ENCODE results near the gene TDP2.
"Not testable (repeated sequence)": the region's sequence is repeated elsewhere in the genome, so short reads cannot be mapped to it uniquely, and the experiment has no call there.

TDP2 gene, protein sequence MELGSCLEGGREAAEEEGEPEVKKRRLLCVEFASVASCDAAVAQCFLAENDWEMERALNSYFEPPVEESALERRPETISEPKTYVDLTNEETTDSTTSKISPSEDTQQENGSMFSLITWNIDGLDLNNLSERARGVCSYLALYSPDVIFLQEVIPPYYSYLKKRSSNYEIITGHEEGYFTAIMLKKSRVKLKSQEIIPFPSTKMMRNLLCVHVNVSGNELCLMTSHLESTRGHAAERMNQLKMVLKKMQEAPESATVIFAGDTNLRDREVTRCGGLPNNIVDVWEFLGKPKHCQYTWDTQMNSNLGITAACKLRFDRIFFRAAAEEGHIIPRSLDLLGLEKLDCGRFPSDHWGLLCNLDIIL

DNA sequence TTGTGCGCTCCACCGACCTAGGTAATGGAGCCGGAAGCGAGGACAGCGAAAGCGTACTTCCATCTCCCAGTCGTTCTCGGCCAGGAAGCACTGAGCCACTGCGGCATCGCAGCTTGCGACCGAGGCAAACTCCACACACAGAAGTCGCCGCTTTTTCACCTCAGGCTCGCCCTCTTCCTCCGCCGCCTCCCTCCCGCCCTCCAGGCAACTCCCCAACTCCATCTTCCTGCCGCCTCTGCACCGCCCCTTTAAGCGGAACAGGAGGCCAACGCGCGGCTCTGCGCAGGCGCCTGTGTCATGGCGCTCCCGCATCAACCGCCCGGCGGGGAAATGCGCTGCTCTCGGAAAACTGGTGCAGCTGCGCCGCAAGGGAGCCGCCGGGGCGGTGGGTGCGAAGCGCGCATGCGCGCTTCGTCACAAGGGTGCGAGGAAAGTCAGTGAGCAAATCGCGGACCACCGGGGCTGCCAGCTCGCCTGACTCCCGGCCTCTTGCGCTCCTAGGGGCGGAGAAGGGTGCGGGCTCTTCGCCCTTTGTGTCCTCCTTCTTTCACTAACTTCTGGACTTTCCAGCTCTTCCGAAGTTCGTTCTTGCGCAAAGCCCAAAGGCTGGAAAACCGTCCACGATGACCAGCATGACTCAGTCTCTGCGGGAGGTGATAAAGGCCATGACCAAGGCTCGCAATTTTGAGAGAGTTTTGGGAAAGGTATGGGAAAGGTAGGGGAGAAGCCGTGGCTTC is at the start of gene TDP2, which contains the start of gene ACOT13:
TDP2 (minus strand) TSS at position 259 of the 737 bp plus-strand sequence; CDS start at position 222, 37 bp downstream.
ACOT13 (plus strand) TSS at position 437 of the 737 bp plus-strand sequence; CDS start at position 624, 187 bp downstream.
- DNase-seq: peak; percentile 92

DNA sequence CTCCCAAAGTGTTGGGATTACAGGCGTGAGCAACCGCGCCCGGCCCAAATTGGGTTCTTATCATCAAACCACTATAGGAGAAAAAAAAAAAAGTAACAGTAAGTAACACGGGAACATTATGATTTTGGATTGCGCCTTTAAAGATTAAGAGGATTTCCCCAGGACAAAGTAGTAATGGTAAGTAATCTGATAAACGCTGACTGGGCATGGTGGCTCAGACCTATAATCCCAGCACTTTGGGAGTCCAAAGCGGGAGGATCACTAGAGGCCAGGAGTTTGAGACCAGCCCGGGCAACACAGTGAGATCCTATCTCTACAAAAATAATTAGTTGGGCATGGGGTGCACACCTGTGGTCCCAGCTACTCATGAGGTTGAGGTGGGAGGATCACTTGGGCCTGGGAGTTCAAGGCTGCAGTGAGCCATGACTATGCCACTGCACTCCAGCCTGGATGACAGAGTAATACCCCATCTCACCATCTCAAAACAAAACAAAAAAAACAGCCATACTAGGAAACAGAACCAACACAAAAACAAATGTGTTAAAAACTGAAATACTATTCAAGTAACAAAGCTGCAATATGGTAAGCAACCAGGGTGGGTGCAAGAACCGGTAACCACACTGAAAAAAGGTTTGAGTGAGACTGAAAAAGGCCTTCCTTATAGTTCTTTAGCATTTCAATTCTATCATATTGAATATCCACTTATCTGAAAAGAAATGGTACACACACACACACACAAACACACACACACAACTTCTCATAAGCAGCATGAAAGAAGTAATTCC is 44.0 kb upstream of the TDP2 start:
- DNase-seq: no peak

- DNase-seq: no peak
These were observed 42.5 kb upstream of the TDP2 start for GRCh38 chr6:24709014-24709711.

DNA sequence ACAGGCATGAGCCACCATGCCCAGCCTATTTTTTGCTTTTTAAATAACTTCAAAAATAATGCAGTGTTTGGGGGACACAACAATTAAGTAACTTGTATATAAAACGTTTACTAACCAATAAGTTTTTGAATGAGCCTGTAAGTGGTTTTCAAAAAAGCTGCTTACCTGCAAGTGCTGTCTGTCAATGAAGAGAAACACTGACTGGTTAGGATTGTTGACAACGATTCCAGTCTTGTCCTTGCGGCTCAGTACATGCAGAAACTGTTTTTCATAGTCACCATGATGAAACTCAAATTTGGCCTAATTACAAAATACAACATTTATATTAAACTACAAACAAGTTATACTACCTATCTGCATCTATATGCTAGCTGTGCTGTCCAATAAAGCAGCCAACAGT is 41.9 kb upstream of the TDP2 start:
- no peak for DNase-seq

GRCh38 chr6:24704468-24704867 is 37.8 kb upstream of the TDP2 start:
- no peak for DNase-seq

- DNase-seq: no peak
These were observed 36.1 kb upstream of the TDP2 start for GRCh38 chr6:24702720-24703282.

DNA sequence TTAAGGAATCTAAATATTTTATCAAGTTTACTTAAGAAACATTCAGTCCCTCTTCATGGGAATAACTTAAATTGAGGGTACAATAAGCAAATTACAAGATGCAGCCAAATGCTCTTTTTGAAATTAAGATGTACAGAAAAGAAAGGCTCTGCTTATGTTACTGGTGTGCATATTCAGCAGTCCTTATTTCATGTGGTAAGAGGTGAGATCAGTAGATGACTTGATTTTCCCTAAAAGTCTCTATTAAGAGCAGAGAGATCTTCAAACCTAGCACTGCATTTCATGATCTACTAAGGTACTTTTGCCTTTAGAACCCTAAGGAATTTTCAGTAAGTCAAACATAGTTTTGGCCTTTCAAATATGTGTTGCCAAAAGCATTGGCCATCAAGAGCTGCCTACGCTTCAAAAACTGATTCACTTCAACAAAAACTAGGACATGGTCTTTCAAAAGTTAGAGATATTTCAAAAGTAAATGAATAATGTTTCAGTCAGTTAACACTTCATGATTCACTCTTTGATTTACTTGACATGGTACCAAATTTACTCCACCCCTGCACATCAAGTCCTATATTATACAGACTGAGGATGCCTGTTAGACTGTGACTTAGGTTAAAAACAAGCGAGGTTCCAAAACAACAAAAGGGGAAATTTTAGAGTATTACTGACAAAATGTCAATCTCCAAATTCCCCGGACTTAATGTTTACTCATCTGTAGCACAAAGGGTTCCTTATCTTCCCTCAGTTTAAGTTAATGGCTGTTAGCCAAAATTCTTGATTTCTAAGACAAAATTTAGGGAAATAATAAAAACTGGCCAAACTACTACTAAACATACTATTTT is 33.0 kb upstream of the TDP2 start:
- no peak for DNase-seq

GRCh38 chr6:24696097-24696496 is 29.4 kb upstream of the TDP2 start:
- DNase-seq: no peak

GRCh38 chr6:24695635-24696034 is 28.9 kb upstream of the TDP2 start:
- not testable (repeated sequence) for DNase-seq

- DNase-seq: no peak
These were observed 27.5 kb upstream of the TDP2 start for GRCh38 chr6:24694198-24694597.

GRCh38 chr6:24692848-24693592 is 26.3 kb upstream of the TDP2 start:
- DNase-seq: no peak

GRCh38 chr6:24692415-24692814 is 25.7 kb upstream of the TDP2 start:
- no peak for DNase-seq

DNA sequence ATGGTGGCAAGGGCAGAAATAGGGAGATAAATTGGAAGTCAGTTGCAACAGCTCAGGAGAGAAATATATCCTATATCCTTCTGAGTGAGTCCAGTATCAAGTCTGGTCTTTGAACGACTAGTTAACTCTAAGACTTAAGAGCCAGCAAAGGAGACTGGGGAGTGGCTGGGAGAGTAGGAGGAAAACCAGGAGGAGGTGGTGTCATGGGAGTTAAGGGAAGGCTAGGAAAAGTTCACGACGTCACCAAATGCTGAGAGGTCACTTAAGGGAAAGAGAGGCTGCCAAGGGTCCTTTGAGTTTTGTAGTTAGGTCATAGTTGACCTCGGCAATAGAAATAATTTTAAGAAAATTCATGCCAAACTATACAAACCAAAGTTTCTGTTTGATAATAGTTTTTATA is 25.3 kb upstream of the TDP2 start:
- DNase-seq: no peak

- DNase-seq: no peak
These were observed 24.9 kb upstream of the TDP2 start for GRCh38 chr6:24691550-24691949.

DNA sequence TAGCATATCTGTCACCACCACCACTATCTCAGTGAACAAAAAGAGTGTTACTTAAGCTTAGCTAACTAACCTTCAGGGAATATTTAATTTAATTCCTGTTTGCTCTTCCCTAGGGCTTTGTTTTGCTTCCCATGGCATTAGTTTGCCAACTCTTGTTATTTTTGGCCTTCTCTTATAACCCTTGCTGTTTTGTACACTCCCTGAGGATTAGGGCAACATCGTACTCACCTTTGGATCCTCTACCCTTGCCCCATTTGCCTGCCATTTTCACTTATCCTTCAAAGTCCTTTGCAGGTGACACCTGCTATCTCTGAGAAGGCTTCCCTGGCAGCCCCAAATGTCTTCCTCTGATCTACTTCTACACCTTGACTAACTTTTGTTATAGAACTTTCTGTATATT is 23.9 kb upstream of the TDP2 start:
- no peak for DNase-seq

DNA sequence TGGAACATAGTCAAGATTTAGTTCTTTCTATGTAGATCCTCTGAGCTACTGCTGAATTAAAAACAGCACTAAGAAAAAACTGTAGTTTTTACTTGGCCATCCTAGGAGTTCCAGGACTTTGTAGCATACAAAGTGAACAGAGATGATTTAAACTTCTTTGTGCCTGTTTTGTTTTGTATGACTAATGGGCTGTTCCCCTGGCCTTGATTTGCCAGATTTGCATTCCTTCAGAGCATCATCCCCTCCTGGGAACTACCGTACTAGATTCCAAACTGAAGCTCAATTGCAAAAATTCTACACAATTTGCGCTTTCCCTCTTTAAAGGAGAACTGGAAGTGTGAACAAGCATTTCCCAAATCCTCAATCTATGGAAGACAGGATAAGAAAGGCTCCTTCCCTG is 23.3 kb upstream of the TDP2 start:
- no peak for DNase-seq

GRCh38 chr6:24686946-24687345 is 20.2 kb upstream of the TDP2 start:
- DNase-seq: no peak

DNA sequence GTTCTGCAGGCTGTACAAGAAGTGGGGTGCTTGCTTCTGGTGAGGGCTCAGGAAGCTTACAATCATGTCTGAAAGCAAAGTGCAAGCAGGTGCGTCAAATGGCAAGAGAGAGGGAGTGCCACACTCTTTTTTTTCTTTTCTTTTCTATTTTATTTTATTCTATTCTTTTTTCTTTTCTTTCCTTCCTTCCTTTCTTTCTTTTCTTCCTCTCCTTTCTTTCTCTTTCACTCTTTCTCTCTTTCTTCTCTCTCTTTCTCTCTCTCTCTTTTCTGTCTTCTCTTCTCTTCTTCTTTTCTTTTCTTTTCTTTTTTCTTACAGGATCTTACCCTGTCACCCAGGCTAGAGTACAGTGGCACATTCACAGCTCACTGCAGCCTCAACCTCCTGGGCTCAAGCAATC is 19.7 kb upstream of the TDP2 start:
- no peak for DNase-seq

DNA sequence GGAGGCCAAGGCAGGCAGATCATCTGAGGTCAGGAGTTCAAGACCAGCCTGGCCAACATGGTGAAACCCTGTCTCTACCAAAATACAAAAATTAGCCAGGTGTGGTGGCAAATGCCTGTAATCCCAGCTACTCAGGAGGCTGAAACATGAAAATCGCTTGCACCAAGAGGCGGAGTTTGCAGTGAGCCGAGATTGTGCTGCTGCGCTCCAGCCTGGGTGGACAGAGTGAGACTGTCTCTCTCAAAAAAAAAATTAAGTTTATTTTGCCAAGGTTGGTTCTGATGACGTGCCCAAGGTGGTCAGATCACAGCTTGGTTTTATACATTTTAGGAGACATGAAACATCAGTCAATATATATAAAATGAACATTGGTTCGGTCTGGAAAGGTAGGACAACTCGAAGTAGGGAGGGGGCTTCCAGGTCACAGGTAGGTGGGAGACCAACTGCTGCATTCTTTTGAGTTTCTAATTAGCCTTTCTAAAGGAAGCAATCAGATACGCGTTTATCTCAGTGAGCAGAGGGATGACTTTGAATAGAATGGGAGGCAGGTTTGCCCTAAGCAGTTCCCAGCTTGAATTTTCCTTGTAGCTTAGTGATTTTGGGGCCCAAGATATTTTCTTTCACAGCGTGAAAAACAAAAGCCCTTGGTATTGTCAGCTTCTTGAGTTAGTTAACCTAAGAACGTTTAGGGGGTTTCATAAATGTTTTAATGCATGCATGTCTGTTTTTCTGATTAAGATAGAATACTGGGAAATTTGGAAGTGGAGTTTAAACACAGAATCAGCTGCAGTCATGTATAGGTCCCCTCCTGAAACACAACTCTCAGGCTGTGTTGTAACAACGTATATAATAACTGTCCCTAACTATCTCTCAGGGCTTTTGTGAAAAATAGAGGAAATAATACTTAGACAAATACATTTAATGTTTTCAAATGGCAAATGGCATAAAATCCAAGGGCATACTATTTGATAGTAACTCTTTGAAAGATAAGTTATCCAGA is 16.9 kb upstream of the TDP2 start:
- DNase-seq: no peak
